WTC11 (cell line): ENCODE results near the gene MRPL39. TPM values are rescaled to one million over a fixed set of nuclear protein-coding genes. Genes with fewer than 3 reads are reported as not detected.

Experiments used
- ATAC-seq: fragments of 200-7000 bp; cut with Tn5 transposase; 2 replicates; pipeline ENCODE4 v1.10.0; 2021; ENCODE audit warnings: mild to moderate bottlenecking, moderate library complexity
- CTCF ChIA-PET: fragments of 300-600 bp; sonication (Branson Sonifier 250); formaldehyde crosslinking; loops from one replicate; lab custom pipeline; 2021; ENCODE audit warnings: antibody characterized with exemption; lab: Charles Lee
- POLR2A ChIA-PET: fragments of 350-600 bp; sonication (Branson Sonifier 250); formaldehyde crosslinking; loops from one replicate; lab custom pipeline; 2021; ENCODE audit warnings: antibody characterized with exemption; lab: Charles Lee
- DNase-seq: peaks from one replicate; pipeline ENCODE4 v3.0.0; 2021; ENCODE audit warnings: low spot score
- H3K27ac Mint-ChIP-seq: 2 replicates; pipeline ENCODE4 v1.8.0; 2021; ENCODE audit warnings: mixed read lengths
- H3K27me3 Mint-ChIP-seq: 2 replicates; pipeline ENCODE4 v1.8.0; 2021; ENCODE audit warnings: low read depth, mild to moderate bottlenecking, moderate library complexity, mixed read lengths
- H3K36me3 Mint-ChIP-seq: 2 replicates; pipeline ENCODE4 v1.8.0; 2021; ENCODE audit warnings: mixed read lengths
- H3K4me1 Mint-ChIP-seq: 2 replicates; pipeline ENCODE4 v1.8.0; 2022; ENCODE audit warnings: mixed read lengths
- H3K4me3 Mint-ChIP-seq: 2 replicates; pipeline ENCODE4 v1.8.0; 2021; ENCODE audit warnings: mild to moderate bottlenecking, moderate library complexity, mixed read lengths
- H3K9me3 Mint-ChIP-seq: 2 replicates; pipeline ENCODE4 v1.8.0; 2021; ENCODE audit warnings: mixed read lengths
- ESRRA ChIP-seq: sonication (generic); formaldehyde crosslinking; IDR thresholded peaks from 2 replicates; pipeline ENCODE4 v1.8.1; 2022; ENCODE audit warnings: mild to moderate bottlenecking, missing genetic modification reagents, borderline replicate concordance
- FOXP1 ChIP-seq: sonication (generic); formaldehyde crosslinking; IDR thresholded peaks from 2 replicates; pipeline ENCODE4 v1.8.0; 2022; ENCODE audit warnings: missing genetic modification reagents, mild to moderate bottlenecking, moderate library complexity, borderline replicate concordance
- JAZF1 ChIP-seq: fragments of 250-450 bp; sonication (Bioruptor Pico); IDR thresholded peaks from 2 replicates; pipeline ENCODE4 v1.9.0; 2021; ENCODE audit warnings: moderate library complexity, mild to moderate bottlenecking, inconsistent platforms
- NR1H2 ChIP-seq: sonication (generic); formaldehyde crosslinking; IDR thresholded peaks from 2 replicates; pipeline ENCODE4 v1.9.0; 2021; ENCODE audit warnings: mild to moderate bottlenecking, moderate library complexity, missing genetic modification reagents
- SMAD4 ChIP-seq: sonication (generic); formaldehyde crosslinking; IDR thresholded peaks from 2 replicates; pipeline ENCODE4 v1.8.0; 2022; ENCODE audit warnings: mild to moderate bottlenecking, missing genetic modification reagents
- ZNF138 ChIP-seq: sonication (generic); formaldehyde crosslinking; conservative IDR thresholded peaks from 2 replicates; pipeline ENCODE4 v1.8.1; 2022; ENCODE audit warnings: mild to moderate bottlenecking, moderate library complexity, missing genetic modification reagents
- ZNF416 ChIP-seq: fragments of 250-450 bp; sonication (Bioruptor Pico); IDR thresholded peaks from 2 replicates; pipeline ENCODE4 v1.9.0; 2021; ENCODE audit warnings: mild to moderate bottlenecking, inconsistent platforms
- ZNF671 ChIP-seq: fragments of 250-450 bp; sonication (Bioruptor Pico); IDR thresholded peaks from 2 replicates; pipeline ENCODE4 v1.8.0; 2021; ENCODE audit warnings: mild to moderate bottlenecking
- total RNA-seq: library from RNA; stranded (reverse); gene quantifications from 3 replicates; pipeline ENCODE4 v1.2.3, GENCODE V29; 2021
- TF ChIP-seq, protein P1 (sequence below): sonication (generic); formaldehyde crosslinking; IDR thresholded peaks from 2 replicates; pipeline ENCODE4 v1.8.0; 2023; ENCODE audit warnings: mild to moderate bottlenecking, missing genetic modification reagents
- TF ChIP-seq, protein P2 (sequence below): sonication (generic); formaldehyde crosslinking; IDR thresholded peaks from 2 replicates; pipeline ENCODE4 v1.8.1; 2023; ENCODE audit warnings: mild to moderate bottlenecking, missing genetic modification reagents, moderate library complexity
- TF ChIP-seq, protein P3 (sequence below): fragments of 250-450 bp; sonication (Bioruptor Pico); IDR thresholded peaks from 2 replicates; pipeline ENCODE4 v1.9.0; 2021; ENCODE audit warnings: moderate library complexity, mild to moderate bottlenecking, inconsistent platforms, borderline replicate concordance
- TF ChIP-seq, protein P4 (sequence below): fragments of 200-600 bp; IDR thresholded peaks from 2 replicates; pipeline ENCODE4 v1.8.0; 2022; ENCODE audit warnings: antibody characterized with exemption
- TF ChIP-seq, protein P5 (sequence below): sonication (generic); formaldehyde crosslinking; IDR thresholded peaks from 2 replicates; pipeline ENCODE4 v1.8.1; 2023; ENCODE audit warnings: mild to moderate bottlenecking, moderate library complexity, missing genetic modification reagents
- TF ChIP-seq, protein P6 (sequence below): sonication (generic); formaldehyde crosslinking; IDR thresholded peaks from 2 replicates; pipeline ENCODE4 v1.8.0; 2022; ENCODE audit warnings: missing genetic modification reagents
- TF ChIP-seq, protein P7 (sequence below): fragments of 250-450 bp; sonication (Bioruptor Pico); IDR thresholded peaks from 2 replicates; pipeline ENCODE4 v2.1.2; 2022; ENCODE audit warnings: mild to moderate bottlenecking, moderate library complexity
- TF ChIP-seq, protein P8 (sequence below): sonication (generic); formaldehyde crosslinking; IDR thresholded peaks from 2 replicates; pipeline ENCODE4 v1.8.0; 2022; ENCODE audit warnings: mild to moderate bottlenecking, missing genetic modification reagents
- TF ChIP-seq, protein P9 (sequence below): sonication (generic); formaldehyde crosslinking; IDR thresholded peaks from 2 replicates; pipeline ENCODE4 v1.8.1; 2023; ENCODE audit warnings: mild to moderate bottlenecking, missing genetic modification reagents, moderate library complexity

The MRPL39 gene
- total RNA-seq, 1 experiment from 2014 or later, result 34.7 TPM

DNA sequence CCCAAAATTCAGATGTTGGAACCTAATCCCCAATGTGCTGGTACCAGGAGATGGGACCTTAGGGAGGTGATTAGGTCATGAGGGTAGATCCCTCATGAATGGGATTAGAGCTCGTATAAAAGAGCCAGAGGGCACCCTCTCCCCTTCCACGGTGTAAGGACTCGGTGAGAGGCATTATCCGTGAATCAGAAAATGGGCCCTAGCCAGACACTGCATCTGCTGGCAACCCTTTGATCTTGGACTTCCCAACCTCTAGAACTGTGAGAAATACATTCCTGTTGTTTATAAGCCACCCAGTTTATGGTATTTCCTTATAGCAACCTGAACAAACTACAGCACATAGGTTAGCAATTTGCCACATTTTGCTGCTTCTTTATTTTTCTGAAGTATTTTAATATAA, 17.2 kb upstream of the MRPL39 start:
- no peaks in the 10 kb centered on the region for H3K27me3 Mint-ChIP-seq
- ATAC-seq (no peak), DNase-seq (no peak)
- POLR2A ChIA-PET, result no interaction called here
- TF ChIP-seq, protein P1, sequence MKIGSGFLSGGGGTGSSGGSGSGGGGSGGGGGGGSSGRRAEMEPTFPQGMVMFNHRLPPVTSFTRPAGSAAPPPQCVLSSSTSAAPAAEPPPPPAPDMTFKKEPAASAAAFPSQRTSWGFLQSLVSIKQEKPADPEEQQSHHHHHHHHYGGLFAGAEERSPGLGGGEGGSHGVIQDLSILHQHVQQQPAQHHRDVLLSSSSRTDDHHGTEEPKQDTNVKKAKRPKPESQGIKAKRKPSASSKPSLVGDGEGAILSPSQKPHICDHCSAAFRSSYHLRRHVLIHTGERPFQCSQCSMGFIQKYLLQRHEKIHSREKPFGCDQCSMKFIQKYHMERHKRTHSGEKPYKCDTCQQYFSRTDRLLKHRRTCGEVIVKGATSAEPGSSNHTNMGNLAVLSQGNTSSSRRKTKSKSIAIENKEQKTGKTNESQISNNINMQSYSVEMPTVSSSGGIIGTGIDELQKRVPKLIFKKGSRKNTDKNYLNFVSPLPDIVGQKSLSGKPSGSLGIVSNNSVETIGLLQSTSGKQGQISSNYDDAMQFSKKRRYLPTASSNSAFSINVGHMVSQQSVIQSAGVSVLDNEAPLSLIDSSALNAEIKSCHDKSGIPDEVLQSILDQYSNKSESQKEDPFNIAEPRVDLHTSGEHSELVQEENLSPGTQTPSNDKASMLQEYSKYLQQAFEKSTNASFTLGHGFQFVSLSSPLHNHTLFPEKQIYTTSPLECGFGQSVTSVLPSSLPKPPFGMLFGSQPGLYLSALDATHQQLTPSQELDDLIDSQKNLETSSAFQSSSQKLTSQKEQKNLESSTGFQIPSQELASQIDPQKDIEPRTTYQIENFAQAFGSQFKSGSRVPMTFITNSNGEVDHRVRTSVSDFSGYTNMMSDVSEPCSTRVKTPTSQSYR (CRISPR knock-in tag), result no peak
- TF ChIP-seq, protein P2, sequence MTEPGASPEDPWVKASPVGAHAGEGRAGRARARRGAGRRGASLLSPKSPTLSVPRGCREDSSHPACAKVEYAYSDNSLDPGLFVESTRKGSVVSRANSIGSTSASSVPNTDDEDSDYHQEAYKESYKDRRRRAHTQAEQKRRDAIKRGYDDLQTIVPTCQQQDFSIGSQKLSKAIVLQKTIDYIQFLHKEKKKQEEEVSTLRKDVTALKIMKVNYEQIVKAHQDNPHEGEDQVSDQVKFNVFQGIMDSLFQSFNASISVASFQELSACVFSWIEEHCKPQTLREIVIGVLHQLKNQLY (CRISPR knock-in tag), result no peak
- TF ChIP-seq ZNF416 (CRISPR knock-in tag), result no peak
- no peak for TF ChIP-seq ZNF671 (CRISPR knock-in tag)
- TF ChIP-seq SMAD4, result no peak
- TF ChIP-seq, protein P3, sequence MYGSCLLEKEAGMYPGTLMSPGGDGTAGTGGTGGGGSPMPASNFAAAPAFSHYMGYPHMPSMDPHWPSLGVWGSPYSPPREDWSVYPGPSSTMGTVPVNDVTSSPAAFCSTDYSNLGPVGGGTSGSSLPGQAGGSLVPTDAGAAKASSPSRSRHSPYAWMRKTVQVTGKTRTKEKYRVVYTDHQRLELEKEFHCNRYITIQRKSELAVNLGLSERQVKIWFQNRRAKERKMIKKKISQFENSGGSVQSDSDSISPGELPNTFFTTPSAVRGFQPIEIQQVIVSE (CRISPR knock-in tag), result no peak
- TF ChIP-seq NR1H2 (CRISPR knock-in tag), result no peak
- TF ChIP-seq, protein P4, sequence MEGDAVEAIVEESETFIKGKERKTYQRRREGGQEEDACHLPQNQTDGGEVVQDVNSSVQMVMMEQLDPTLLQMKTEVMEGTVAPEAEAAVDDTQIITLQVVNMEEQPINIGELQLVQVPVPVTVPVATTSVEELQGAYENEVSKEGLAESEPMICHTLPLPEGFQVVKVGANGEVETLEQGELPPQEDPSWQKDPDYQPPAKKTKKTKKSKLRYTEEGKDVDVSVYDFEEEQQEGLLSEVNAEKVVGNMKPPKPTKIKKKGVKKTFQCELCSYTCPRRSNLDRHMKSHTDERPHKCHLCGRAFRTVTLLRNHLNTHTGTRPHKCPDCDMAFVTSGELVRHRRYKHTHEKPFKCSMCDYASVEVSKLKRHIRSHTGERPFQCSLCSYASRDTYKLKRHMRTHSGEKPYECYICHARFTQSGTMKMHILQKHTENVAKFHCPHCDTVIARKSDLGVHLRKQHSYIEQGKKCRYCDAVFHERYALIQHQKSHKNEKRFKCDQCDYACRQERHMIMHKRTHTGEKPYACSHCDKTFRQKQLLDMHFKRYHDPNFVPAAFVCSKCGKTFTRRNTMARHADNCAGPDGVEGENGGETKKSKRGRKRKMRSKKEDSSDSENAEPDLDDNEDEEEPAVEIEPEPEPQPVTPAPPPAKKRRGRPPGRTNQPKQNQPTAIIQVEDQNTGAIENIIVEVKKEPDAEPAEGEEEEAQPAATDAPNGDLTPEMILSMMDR, result no peak
- H3K9me3 Mint-ChIP-seq, result no peaks in the 10 kb centered on the region
- H3K4me1 Mint-ChIP-seq, result 0 out of 2 replicates have a peak, but pooled peaks cover 4% of the 10 kb centered on the region
- no peaks in the 10 kb centered on the region for H3K36me3 Mint-ChIP-seq
- CTCF ChIA-PET, result no interaction called here
- no peak overlapping the region for H3K4me3 Mint-ChIP-seq
- no peak overlapping the region for H3K27ac Mint-ChIP-seq

DNA sequence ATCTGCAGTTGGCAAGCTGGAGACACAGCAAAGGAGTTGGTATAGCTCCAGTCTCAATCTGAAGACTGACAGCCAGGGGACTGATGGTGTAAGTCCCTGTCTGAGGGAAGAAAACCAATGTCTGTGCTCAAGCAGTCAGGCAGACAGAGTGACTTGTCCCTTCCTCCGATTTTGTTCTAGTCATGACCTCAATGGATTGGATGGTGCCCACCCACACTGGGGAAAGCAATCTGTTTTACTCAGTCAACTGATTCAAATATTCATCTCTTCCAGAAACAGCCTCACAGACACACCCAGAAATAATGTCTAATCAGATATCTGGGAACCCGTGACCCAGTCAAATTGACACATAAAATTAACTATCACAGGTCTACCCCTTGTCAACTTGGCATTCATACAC, 11.9 kb upstream of the MRPL39 start:
- no peak overlapping the region for H3K27ac Mint-ChIP-seq
- H3K36me3 Mint-ChIP-seq, result no peaks in the 10 kb centered on the region
- CTCF ChIA-PET, result no interaction called here
- TF ChIP-seq ESRRA (CRISPR knock-in tag), result no peak
- TF ChIP-seq, protein P5, sequence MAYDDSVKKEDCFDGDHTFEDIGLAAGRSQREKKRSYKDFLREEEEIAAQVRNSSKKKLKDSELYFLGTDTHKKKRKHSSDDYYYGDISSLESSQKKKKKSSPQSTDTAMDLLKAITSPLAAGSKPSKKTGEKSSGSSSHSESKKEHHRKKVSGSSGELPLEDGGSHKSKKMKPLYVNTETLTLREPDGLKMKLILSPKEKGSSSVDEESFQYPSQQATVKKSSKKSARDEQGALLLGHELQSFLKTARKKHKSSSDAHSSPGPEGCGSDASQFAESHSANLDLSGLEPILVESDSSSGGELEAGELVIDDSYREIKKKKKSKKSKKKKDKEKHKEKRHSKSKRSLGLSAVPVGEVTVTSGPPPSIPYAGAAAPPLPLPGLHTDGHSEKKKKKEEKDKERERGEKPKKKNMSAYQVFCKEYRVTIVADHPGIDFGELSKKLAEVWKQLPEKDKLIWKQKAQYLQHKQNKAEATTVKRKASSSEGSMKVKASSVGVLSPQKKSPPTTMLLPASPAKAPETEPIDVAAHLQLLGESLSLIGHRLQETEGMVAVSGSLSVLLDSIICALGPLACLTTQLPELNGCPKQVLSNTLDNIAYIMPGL (CRISPR knock-in tag), result no peak
- TF ChIP-seq SMAD4, result no peak
- TF ChIP-seq, protein P6, sequence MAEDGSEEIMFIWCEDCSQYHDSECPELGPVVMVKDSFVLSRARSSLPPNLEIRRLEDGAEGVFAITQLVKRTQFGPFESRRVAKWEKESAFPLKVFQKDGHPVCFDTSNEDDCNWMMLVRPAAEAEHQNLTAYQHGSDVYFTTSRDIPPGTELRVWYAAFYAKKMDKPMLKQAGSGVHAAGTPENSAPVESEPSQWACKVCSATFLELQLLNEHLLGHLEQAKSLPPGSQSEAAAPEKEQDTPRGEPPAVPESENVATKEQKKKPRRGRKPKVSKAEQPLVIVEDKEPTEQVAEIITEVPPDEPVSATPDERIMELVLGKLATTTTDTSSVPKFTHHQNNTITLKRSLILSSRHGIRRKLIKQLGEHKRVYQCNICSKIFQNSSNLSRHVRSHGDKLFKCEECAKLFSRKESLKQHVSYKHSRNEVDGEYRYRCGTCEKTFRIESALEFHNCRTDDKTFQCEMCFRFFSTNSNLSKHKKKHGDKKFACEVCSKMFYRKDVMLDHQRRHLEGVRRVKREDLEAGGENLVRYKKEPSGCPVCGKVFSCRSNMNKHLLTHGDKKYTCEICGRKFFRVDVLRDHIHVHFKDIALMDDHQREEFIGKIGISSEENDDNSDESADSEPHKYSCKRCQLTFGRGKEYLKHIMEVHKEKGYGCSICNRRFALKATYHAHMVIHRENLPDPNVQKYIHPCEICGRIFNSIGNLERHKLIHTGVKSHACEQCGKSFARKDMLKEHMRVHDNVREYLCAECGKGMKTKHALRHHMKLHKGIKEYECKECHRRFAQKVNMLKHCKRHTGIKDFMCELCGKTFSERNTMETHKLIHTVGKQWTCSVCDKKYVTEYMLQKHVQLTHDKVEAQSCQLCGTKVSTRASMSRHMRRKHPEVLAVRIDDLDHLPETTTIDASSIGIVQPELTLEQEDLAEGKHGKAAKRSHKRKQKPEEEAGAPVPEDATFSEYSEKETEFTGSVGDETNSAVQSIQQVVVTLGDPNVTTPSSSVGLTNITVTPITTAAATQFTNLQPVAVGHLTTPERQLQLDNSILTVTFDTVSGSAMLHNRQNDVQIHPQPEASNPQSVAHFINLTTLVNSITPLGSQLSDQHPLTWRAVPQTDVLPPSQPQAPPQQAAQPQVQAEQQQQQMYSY (CRISPR knock-in tag), result no peak
- TF ChIP-seq ZNF138 (CRISPR knock-in tag), result no peak
- no peak for TF ChIP-seq FOXP1
- TF ChIP-seq, protein P7, sequence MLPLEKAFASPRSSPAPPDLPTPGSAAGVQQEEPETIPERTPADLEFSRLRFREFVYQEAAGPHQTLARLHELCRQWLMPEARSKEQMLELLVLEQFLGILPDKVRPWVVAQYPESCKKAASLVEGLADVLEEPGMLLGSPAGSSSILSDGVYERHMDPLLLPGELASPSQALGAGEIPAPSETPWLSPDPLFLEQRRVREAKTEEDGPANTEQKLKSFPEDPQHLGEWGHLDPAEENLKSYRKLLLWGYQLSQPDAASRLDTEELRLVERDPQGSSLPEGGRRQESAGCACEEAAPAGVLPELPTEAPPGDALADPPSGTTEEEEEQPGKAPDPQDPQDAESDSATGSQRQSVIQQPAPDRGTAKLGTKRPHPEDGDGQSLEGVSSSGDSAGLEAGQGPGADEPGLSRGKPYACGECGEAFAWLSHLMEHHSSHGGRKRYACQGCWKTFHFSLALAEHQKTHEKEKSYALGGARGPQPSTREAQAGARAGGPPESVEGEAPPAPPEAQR (CRISPR knock-in tag), result no peak
- TF ChIP-seq, protein P8, sequence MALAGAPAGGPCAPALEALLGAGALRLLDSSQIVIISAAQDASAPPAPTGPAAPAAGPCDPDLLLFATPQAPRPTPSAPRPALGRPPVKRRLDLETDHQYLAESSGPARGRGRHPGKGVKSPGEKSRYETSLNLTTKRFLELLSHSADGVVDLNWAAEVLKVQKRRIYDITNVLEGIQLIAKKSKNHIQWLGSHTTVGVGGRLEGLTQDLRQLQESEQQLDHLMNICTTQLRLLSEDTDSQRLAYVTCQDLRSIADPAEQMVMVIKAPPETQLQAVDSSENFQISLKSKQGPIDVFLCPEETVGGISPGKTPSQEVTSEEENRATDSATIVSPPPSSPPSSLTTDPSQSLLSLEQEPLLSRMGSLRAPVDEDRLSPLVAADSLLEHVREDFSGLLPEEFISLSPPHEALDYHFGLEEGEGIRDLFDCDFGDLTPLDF (CRISPR knock-in tag), result no peak
- no peak for TF ChIP-seq JAZF1 (CRISPR knock-in tag)
- TF ChIP-seq, protein P9, sequence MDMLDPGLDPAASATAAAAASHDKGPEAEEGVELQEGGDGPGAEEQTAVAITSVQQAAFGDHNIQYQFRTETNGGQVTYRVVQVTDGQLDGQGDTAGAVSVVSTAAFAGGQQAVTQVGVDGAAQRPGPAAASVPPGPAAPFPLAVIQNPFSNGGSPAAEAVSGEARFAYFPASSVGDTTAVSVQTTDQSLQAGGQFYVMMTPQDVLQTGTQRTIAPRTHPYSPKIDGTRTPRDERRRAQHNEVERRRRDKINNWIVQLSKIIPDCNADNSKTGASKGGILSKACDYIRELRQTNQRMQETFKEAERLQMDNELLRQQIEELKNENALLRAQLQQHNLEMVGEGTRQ, result no peak

More for the DNA sequence above, 11.9 kb upstream of the MRPL39 start:
- peaks cover 3% of the 10 kb centered on the region; the same call in 1 of the 2 replicates for H3K27me3 Mint-ChIP-seq
- ATAC-seq (no peak), DNase-seq (no peak)
- no peaks in the 10 kb centered on the region for H3K9me3 Mint-ChIP-seq
- H3K4me1 Mint-ChIP-seq, result 0 out of 2 replicates have a peak, but pooled peaks cover 4% of the 10 kb centered on the region
- POLR2A ChIA-PET, result no interaction called here
- H3K4me3 Mint-ChIP-seq, result no peak overlapping the region
